SU-DHL-6 (cell line): ENCODE data around the gene COL15A1.

Source experiments
- H2AFZ ChIP-seq: fragments of 200-600 bp; sonication (generic); 2 replicates; pipeline ENCODE4 v1.6.1; 2014; ENCODE audit warnings: low read depth, mild to moderate bottlenecking, moderate library complexity, mixed read lengths, antibody characterized with exemption, low read length; ENCODE audit not compliant: severe bottlenecking
- H3F3A ChIP-seq: fragments of 200-600 bp; shearing (Covaris generic); 2 replicates; pipeline ENCODE4 v1.6.0; 2016; ENCODE audit warnings: antibody characterized with exemption, mild to moderate bottlenecking; ENCODE audit not compliant: insufficient read depth
- H3K27ac ChIP-seq: fragments of 200-600 bp; sonication (generic); 2 replicates; pipeline ENCODE4 v1.5.1; 2016; ENCODE audit warnings: low read depth, mild to moderate bottlenecking, low read length, moderate library complexity, mixed read lengths
- H3K27me3 ChIP-seq: fragments of 200-600 bp; sonication (generic), shearing (Covaris generic); 2 replicates; pipeline ENCODE4 v1.6.0; 2014; ENCODE audit warnings: mild to moderate bottlenecking, low read length
- H3K36me3 ChIP-seq: fragments of 200-600 bp; sonication (generic); 2 replicates; pipeline ENCODE4 v1.6.1; 2014; ENCODE audit warnings: mild to moderate bottlenecking, low read length, mixed read lengths
- H3K4me2 ChIP-seq: fragments of 300-600, 200-600 bp; shearing (Covaris generic), sonication (generic); 2 replicates; pipeline ENCODE4 v1.6.0; 2014; ENCODE audit warnings: low read length, low read depth, mild to moderate bottlenecking; ENCODE audit not compliant: poor library complexity, severe bottlenecking
- H3K4me3 ChIP-seq: fragments of 200-600 bp; sonication (generic); 2 replicates; pipeline ENCODE4 v1.5.1; 2014; ENCODE audit warnings: antibody characterized with exemption, low read length, mild to moderate bottlenecking, mixed read lengths; ENCODE audit not compliant: insufficient read depth, poor library complexity, severe bottlenecking
- H3K79me2 ChIP-seq: fragments of 200-600 bp; sonication (generic); 2 replicates; pipeline ENCODE4 v1.6.1; 2014; ENCODE audit warnings: mild to moderate bottlenecking, low read length, moderate library complexity; ENCODE audit not compliant: insufficient read depth
- H3K9ac ChIP-seq: fragments of 200-600 bp; sonication (generic); 2 replicates; pipeline ENCODE4 v1.7.0; 2014; ENCODE audit warnings: mild to moderate bottlenecking, low read length
- H3K9me2 ChIP-seq: fragments of 200-600 bp; sonication (generic); replicated peaks from 2 replicates; pipeline ENCODE4 v1.6.1; 2014; ENCODE audit warnings: low read length; ENCODE audit not compliant: insufficient read depth
- H3K9me3 ChIP-seq: fragments of 200-600 bp; sonication (generic); 2 replicates; pipeline ENCODE4 v1.6.1; 2014; ENCODE audit warnings: low read length, mixed read lengths; ENCODE audit not compliant: insufficient read depth
- H4K20me1 ChIP-seq: fragments of 200-600 bp; sonication (generic); 2 replicates; pipeline ENCODE4 v1.6.1; 2014; ENCODE audit warnings: low read depth, mild to moderate bottlenecking, antibody characterized with exemption, low read length, moderate library complexity, mixed read lengths
- CTCF ChIP-seq: fragments of 200-600 bp; sonication (generic); IDR thresholded peaks from one replicate; pipeline ENCODE4 v1.5.1; 2017; ENCODE audit warnings: antibody characterized with exemption, mild to moderate bottlenecking, low read length, moderate library complexity; ENCODE audit not compliant: insufficient read depth, poor library complexity, severe bottlenecking
- EZH2phosphoT487 ChIP-seq: fragments of 200-600 bp; sonication (generic), shearing (Covaris generic); conservative IDR thresholded peaks from 2 replicates; pipeline ENCODE4 v1.6.1; 2018; ENCODE audit warnings: mild to moderate bottlenecking, antibody characterized with exemption, low read length, moderate library complexity, mixed read lengths

Gene COL15A1

GRCh38 chr9:99023831-99024230 lies 80.1 kb downstream of the COL15A1 start:
- no peaks in the 10 kb centered on the region for H3K9me3 ChIP-seq
- H3K27ac ChIP-seq, result no peak overlapping the region
- no peak overlapping the region for H2AFZ ChIP-seq
- TF ChIP-seq EZH2phosphoT487 (no peak), CTCF (no peak)
- H3K27me3 ChIP-seq, result no peaks in the 10 kb centered on the region
- H3K36me3 ChIP-seq, result no peaks in the 10 kb centered on the region
- no peaks in the 10 kb centered on the region for H3K9me2 ChIP-seq
- H3K9ac ChIP-seq, result no peak overlapping the region
- no peak overlapping the region for H3K4me2 ChIP-seq
- H3K4me3 ChIP-seq, result no peak overlapping the region
- H4K20me1 ChIP-seq, result no peaks in the 10 kb centered on the region
- H3F3A ChIP-seq, result no peaks in the 10 kb centered on the region
- H3K79me2 ChIP-seq, result no peaks in the 10 kb centered on the region

- Histone ChIP-seq H3K4me3 (no peak overlapping the region), H3K9me2 (no peaks in the 10 kb centered on the region), H3K79me2 (no peaks in the 10 kb centered on the region), H2AFZ (no peak overlapping the region), H3K9ac (no peak overlapping the region), H4K20me1 (no peaks in the 10 kb centered on the region), H3K4me2 (no peak overlapping the region), H3K36me3 (no peaks in the 10 kb centered on the region), H3K27me3 (no peaks in the 10 kb centered on the region), H3K27ac (no peak overlapping the region), H3K9me3 (no peaks in the 10 kb centered on the region), H3F3A (no peaks in the 10 kb centered on the region)
- TF ChIP-seq EZH2phosphoT487 (no peak), CTCF (no peak)
These were observed 81.3 kb downstream of the COL15A1 start for GRCh38 chr9:99024959-99025358.

GRCh38 chr9:99025616-99026270 lies 82.0 kb downstream of the COL15A1 start:
- H3F3A ChIP-seq, result no peaks in the 10 kb centered on the region
- no peaks in the 10 kb centered on the region for H3K27me3 ChIP-seq
- H4K20me1 ChIP-seq, result no peaks in the 10 kb centered on the region
- H3K27ac ChIP-seq, result no peak overlapping the region
- H3K4me2 ChIP-seq, result no peak overlapping the region
- no peak overlapping the region for H3K4me3 ChIP-seq
- no peak overlapping the region for H3K9ac ChIP-seq
- H3K79me2 ChIP-seq, result no peaks in the 10 kb centered on the region
- no peak for TF ChIP-seq CTCF
- no peak for TF ChIP-seq EZH2phosphoT487
- no peaks in the 10 kb centered on the region for H3K36me3 ChIP-seq
- H3K9me2 ChIP-seq, result no peaks in the 10 kb centered on the region
- no peak overlapping the region for H2AFZ ChIP-seq
- no peaks in the 10 kb centered on the region for H3K9me3 ChIP-seq
